Memory B cell (primary cell): ENCODE measurements around the gene RABGGTA.

Source experiments
- ATAC-seq: fragments of 150-1000 bp; cut with Tn5 transposase; 2 replicates; pipeline ENCODE4 v1.10.0; 2021; ENCODE audit warnings: low read depth, mild to moderate bottlenecking, moderate library complexity
- DNase-seq, 2 donors: peaks; one replicate each; pipeline ENCODE4 v3.0.0; 2022; ENCODE audit warnings: low spot score in 2 of 2
- H3K27ac Mint-ChIP-seq: one replicate; pipeline ENCODE4 v1.8.0; 2022; ENCODE audit warnings: mild to moderate bottlenecking, moderate library complexity, mixed read lengths
- H3K27me3 Mint-ChIP-seq: one replicate; pipeline ENCODE4 v1.8.0; 2022; ENCODE audit warnings: mixed read lengths
- H3K36me3 Mint-ChIP-seq: one replicate; pipeline ENCODE4 v1.8.0; 2022; ENCODE audit warnings: mild to moderate bottlenecking, mixed read lengths
- H3K4me1 Mint-ChIP-seq: one replicate; pipeline ENCODE4 v1.8.0; 2022; ENCODE audit warnings: mixed read lengths
- H3K4me3 Mint-ChIP-seq: one replicate; pipeline ENCODE4 v1.8.0; 2022; ENCODE audit warnings: mild to moderate bottlenecking, moderate library complexity, mixed read lengths
- H3K9me3 Mint-ChIP-seq: one replicate; pipeline ENCODE4 v1.8.0; 2022; ENCODE audit warnings: mixed read lengths

RABGGTA gene

DNA sequence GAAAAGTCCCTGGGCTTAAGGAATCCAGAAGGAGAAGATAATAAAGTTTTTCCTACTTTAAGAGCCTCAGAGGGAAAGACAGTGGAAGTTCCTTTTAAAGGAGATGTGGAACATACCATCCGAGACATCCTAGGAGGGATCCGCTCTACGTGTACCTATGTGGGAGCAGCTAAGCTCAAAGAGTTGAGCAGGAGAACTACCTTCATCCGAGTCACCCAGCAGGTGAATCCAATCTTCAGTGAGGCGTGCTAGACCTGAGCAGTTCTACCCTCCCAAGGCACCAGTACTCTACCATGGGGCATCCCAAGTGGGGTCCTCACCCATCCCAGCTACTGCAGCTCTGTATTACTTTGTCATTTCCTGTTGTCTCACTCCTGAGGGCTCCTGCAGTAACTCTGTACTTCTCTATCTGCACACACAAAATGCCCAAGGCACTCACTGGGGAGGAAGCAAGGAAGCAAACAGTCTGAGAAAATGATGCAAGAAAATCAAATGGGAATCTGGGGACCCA is 32.8 kb downstream of the RABGGTA start:
- Mint-ChIP-seq H3K27ac (no peak overlapping the region), H3K27me3 (no peaks in the 10 kb centered on the region), H3K36me3 (peaks cover 41% of the 10 kb centered on the region), H3K9me3 (no peaks in the 10 kb centered on the region), H3K4me1 (peaks cover 41% of the 10 kb centered on the region), H3K4me3 (no peak overlapping the region)
- no peak for DNase-seq
- ATAC-seq: no peak

DNA sequence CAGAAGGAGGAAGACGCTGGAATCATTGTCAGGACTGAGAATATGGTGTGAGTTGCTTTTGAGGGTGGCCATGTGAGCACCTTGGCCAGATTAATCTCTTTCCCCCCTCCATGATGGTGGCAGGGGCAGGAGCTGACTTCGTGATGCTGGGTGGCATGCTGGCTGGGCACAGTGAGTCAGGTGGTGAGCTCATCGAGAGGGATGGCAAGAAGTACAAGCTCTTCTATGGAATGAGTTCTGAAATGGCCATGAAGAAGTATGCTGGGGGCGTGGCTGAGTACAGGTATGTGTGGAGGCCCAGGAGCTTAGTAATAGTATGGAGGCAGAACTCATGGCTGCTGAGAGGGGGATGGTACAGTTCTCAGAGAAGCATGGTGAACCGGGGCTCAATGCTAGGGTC is 33.3 kb downstream of the RABGGTA start:
- peaks cover 41% of the 10 kb centered on the region for H3K36me3 Mint-ChIP-seq
- peaks cover 38% of the 10 kb centered on the region for H3K4me1 Mint-ChIP-seq
- no peaks in the 10 kb centered on the region for H3K27me3 Mint-ChIP-seq
- no peak for ATAC-seq
- DNase-seq: no peak
- no peak overlapping the region for H3K27ac Mint-ChIP-seq
- H3K4me3 Mint-ChIP-seq: no peak overlapping the region
- H3K9me3 Mint-ChIP-seq: no peaks in the 10 kb centered on the region

DNA sequence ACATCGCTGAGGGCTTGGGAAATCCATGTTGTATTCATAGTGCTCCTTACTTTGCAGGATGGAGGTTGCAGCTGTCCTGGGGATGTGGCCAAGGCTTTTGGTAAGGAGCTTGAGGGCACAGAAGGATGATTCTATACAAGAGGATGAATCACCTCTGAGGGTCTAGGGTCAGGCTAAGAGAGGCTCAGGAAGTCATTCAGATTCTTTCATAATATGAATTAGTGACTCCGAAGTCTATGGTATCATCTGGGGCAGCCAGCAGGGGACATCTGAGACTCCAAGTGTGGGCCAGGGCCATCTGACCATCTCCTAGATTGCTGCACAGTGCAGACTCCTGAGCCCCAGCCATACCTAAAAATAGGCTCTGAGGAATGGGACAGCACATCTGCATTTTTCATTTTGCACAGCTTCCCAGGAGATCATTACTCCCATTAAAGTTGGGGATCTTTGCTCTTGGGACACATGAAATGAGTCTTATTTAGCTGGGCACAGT is 33.9 kb downstream of the RABGGTA start:
- Mint-ChIP-seq H3K4me1 (peaks cover 38% of the 10 kb centered on the region), H3K27ac (no peak overlapping the region), H3K36me3 (peaks cover 41% of the 10 kb centered on the region), H3K27me3 (no peaks in the 10 kb centered on the region), H3K4me3 (no peak overlapping the region), H3K9me3 (no peaks in the 10 kb centered on the region)
- ATAC-seq (no peak), DNase-seq (no peak)

DNA sequence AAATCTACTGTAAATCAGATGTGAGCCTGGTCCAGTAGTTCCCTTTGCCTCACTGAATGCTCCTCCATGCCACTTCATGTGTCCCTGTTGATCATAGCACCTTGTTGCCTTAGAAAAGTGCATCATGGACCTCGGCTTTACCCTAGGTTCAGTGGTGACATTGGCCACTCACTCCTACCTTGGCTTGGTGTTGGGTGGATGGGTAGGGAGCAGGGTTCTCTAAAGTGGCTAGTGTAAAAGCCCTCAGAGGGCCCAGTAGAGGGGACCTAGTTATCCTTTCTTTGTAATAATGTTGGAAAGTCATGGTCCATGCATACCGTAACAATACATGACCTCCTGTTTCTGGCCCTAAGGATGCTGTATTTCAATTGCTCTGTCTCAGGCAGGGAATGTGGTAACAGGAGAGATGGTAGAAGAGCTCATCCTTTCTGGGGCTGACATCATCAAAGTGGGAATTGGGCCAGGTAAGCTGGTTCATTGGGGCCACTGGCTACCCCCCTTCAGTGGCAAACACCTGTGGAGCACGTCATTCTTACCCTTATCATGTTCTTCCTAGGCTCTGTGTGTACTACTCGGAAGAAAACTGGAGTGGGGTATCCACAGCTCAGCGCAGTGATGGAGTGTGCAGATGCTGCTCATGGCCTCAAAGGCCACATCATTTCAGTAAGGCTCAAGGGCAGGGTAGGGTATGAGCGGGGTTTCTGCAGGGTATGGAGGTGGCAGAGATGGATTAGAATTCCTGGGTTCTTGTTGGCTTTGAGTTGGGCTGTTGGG is 34.5 kb downstream of the RABGGTA start:
- no peak overlapping the region for H3K4me3 Mint-ChIP-seq
- H3K4me1 Mint-ChIP-seq: peaks cover 38% of the 10 kb centered on the region
- DNase-seq (no peak), ATAC-seq (no peak)
- no peaks in the 10 kb centered on the region for H3K9me3 Mint-ChIP-seq
- H3K27me3 Mint-ChIP-seq: no peaks in the 10 kb centered on the region
- H3K27ac Mint-ChIP-seq: peak overlapping the region; percentile 64
- H3K36me3 Mint-ChIP-seq: peaks cover 41% of the 10 kb centered on the region

DNA sequence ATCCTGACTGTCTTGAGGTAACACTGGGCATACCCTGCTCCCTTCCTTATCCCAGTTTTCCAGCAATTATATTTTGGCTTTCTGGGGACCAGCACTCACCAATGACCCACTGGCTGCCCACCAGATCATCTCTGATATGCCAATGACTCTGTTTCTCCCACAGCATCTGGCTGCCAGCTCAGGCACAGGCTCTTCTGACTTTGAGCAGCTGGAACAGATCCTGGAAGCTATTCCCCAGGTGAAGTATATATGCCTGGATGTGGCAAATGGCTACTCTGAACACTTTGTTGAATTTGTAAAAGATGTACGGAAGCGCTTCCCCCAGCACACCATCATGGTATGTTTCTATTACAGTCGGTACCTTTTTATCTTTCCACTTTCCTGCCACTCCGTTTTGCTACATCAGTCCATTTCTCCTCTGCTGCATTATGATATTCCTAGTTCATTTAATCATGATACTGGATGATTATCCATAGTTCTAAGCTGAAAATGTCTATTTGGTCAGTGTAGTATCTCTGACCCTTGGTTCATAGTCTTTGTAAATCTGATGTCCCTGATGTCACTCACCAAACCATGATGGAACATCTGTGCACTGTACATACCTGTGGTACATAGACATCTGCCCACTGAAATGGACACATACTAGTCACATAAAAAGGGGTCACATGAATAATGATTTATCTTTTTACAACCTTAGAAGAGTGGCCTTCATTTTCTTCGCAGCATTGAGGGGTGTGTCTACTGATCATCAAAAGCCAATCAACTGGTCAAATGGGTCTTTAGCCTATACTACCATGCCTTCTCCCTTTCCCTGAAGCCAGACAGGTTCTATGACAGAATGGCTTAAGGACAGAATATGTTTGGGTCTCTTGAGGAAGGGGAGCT is 35.4 kb downstream of the RABGGTA start:
- H3K27me3 Mint-ChIP-seq: no peaks in the 10 kb centered on the region
- peaks cover 44% of the 10 kb centered on the region for H3K4me1 Mint-ChIP-seq
- DNase-seq: no peak
- H3K36me3 Mint-ChIP-seq: peaks cover 41% of the 10 kb centered on the region
- H3K4me3 Mint-ChIP-seq: no peak overlapping the region
- ATAC-seq: no peak
- H3K27ac Mint-ChIP-seq: no peak overlapping the region
- H3K9me3 Mint-ChIP-seq: no peaks in the 10 kb centered on the region

DNA sequence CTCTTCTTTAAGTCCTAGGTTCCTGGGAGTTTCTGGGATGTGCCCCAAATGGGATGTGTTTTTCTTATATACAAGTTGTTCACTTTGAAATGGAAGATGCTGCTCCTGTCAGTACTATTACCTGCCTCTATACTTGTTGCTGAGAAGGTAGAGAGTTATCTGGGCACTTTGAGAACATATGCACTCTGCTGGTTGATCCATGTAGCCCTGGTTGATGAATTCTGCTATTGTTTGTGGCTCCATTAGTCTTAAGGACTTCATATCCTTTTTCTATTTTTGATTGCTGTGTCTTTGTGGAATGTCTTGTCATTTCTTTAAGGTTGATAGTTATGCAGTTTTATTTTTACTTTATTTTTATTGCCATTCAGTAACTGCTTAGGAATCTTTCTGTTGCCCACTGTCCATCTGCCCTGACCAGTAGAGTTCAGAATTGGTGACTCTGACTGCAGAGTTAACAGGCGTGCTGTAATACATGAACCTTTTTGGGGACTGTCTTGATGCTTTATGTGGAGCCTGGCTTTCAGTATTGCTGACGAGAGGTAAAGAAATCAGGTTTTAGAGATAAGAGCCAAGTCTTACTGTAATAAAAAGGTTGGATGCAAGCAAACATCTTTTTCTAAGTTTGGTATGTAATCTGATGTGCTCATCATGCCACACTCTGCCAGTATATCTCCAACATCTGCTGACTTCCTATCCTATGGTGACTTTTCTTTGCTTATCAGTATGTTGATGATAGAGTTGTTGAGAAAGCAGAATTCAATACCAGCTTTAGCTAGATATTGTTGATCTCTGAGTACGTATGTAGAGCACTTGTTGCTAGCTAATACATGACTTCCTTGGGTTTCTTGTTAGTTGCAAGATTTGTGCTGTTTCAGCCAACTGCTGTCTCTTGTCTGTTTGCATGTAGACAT is 37.0 kb downstream of the RABGGTA start:
- Mint-ChIP-seq H3K27me3 (no peaks in the 10 kb centered on the region), H3K36me3 (peaks cover 32% of the 10 kb centered on the region), H3K4me3 (peak overlapping the region; percentile 9), H3K4me1 (peaks cover 33% of the 10 kb centered on the region), H3K27ac (peak overlapping the region; percentile 50), H3K9me3 (no peaks in the 10 kb centered on the region)
- DNase-seq (no peak), ATAC-seq (no peak)

DNA sequence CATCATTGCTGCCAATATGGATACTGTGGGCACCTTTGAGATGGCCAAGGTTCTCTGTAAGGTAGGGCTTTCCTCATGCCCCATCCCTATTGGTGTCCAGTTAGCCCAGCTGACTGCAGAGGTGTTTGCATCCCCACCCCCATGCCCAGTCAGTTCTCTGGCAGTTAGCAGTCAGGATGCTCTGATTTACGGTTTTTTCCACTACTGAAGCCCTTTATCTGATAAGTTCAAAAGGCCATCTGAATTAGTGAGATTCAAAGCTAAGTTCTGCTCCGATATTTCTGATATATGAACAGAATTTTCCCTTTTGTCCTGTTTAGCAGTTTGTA is 37.9 kb downstream of the RABGGTA start:
- no peaks in the 10 kb centered on the region for H3K9me3 Mint-ChIP-seq
- no peaks in the 10 kb centered on the region for H3K27me3 Mint-ChIP-seq
- H3K4me3 Mint-ChIP-seq: peak overlapping the region; percentile 93
- peaks cover 28% of the 10 kb centered on the region for H3K36me3 Mint-ChIP-seq
- H3K27ac Mint-ChIP-seq: peak overlapping the region; percentile 85
- peaks cover 32% of the 10 kb centered on the region for H3K4me1 Mint-ChIP-seq
- ATAC-seq (no peak), DNase-seq (no peak)

DNA sequence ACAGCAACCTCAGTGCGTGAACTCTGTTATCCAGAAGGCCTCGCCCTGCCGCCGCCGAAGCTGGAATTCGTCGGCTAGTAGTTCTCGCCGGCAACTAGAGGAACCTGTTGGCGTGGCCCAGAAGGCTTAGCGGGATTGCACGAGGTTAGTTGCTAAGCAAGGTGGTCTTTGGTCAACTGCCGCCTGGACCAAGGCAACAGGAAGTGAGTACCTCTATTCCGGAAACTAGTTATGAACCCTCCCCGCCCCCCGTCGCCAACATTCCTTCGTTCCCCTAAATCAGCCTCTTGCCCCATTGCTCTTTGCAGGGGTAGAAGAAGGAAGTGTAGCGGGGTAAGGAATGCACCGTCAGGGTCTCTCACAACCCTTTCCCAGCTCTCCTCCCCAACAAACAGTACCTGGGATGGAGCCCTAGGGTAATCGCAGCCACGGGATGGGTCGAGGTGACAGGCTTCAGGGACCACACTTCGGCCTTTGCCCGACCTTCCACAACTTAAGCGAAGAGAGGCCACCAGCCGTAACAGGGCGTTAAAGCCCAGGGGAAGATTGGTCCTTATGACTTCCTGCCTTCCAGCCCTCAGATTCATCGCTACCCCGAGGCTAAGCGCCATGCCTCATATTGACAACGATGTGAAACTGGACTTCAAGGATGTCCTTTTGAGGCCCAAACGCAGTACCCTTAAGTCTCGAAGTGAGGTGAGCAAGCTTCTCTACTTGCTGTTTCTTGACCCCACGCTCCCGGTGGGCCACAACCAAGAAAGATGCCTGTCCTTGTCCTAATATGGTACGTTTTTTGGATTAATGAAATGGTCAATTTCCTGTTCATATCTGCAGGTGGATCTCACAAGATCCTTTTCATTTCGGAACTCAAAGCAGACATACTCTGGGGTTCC is 38.5 kb downstream of the RABGGTA start, which contains the start of gene GMPR2:
Gene GMPR2 (plus strand): TSS at position 285 of the 893 bp plus-strand sequence. CDS start 325 bp downstream, at position 610.
- H3K9me3 Mint-ChIP-seq: no peaks in the 10 kb centered on the region
- H3K4me3 Mint-ChIP-seq: peak within 1 kb of the TSS; percentile 93
- peak within 1 kb of the TSS; percentile 85 for H3K27ac Mint-ChIP-seq
- ATAC-seq (peak; percentile 43), DNase-seq (no peak)
- H3K4me1 Mint-ChIP-seq: peaks cover 28% of the 10 kb centered on the region
- H3K36me3 Mint-ChIP-seq: peaks cover 23% of the 10 kb centered on the region
- no peaks in the 10 kb centered on the region for H3K27me3 Mint-ChIP-seq

DNA sequence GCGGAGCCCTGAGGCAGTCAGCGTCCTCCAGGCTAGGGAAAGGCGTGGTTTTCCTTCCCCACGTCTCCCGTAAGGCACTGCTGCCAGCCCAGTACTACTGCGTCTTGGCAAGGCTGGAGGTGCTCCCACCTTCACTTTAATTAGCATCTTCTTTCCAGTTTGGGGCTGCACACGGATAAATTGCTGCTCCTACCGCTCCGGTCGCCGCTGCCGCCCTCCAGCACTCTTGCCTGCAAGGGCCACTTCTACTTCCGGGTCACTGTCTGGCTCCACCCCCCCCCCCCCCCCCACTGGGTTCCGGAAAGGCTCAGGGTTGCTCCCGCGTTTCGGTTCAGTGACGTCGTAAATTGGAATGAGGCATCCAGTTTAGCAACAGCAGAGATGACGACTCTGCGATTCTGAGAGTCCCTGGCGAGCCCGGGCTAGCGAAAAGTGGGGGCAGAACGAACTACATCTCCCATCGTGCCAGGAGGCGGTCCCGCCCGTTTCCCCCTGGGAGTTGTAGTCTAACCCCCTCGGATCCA is 39.2 kb downstream of the RABGGTA start, which contains the start of gene NEDD8:
Gene NEDD8 (minus strand): TSS at position 247 of the 524 bp plus-strand sequence. CDS start 100 bp downstream, at position 147.
- DNase-seq: peak; percentile 84 to 85
- Mint-ChIP-seq H3K36me3 (peaks cover 22% of the 10 kb centered on the region), H3K27me3 (no peaks in the 10 kb centered on the region), H3K27ac (peak within 1 kb of the TSS; percentile 85), H3K4me1 (peaks cover 27% of the 10 kb centered on the region), H3K9me3 (no peaks in the 10 kb centered on the region), H3K4me3 (peak within 1 kb of the TSS; percentile 93)
- peak; percentile 83 for ATAC-seq

DNA sequence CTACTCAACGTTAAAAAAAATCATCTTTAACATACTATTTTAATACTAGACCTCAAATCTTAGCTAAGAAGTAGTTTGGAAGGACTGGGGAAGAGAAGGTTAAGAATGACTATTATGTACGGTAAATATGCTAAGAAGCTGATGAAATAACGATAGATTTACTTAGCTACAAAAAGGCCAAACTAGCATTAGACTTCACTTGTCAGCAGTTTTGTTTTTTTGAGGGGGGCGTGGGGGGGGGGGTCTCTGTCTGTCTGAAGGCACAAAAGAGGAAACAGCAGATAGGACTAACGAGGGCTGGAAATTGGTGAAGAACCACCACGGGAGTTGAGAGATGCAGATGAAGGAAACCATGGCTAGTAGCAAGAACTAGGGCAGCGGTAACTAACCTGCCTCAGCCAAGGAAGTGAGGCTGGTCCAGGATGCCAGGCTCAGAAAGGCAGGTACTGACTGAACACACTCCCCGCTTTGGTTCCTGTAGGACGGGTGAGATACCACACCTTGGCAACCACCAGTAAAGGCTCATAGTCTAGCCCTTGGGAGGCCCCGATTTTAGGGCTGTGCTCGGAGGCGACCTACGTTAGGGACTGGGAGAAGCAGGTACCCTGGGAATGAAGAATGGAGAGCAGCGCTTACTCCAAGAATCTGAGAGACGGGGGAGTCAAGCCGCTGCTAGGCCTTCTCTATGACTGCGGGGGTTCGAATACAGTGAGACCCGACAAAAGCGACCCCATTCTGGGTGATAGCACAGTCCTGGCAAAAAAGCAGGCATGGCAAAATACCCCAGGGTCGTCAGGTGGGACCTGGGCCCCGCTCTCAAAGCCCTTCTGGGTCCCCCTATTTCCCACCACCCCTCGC is 39.9 kb downstream of the RABGGTA start:
- peaks cover 24% of the 10 kb centered on the region for H3K4me1 Mint-ChIP-seq
- H3K27me3 Mint-ChIP-seq: no peaks in the 10 kb centered on the region
- H3K4me3 Mint-ChIP-seq: peak overlapping the region; percentile 93
- H3K9me3 Mint-ChIP-seq: no peaks in the 10 kb centered on the region
- no peak for DNase-seq
- peaks cover 17% of the 10 kb centered on the region for H3K36me3 Mint-ChIP-seq
- peak overlapping the region; percentile 85 for H3K27ac Mint-ChIP-seq
- ATAC-seq: no peak

DNA sequence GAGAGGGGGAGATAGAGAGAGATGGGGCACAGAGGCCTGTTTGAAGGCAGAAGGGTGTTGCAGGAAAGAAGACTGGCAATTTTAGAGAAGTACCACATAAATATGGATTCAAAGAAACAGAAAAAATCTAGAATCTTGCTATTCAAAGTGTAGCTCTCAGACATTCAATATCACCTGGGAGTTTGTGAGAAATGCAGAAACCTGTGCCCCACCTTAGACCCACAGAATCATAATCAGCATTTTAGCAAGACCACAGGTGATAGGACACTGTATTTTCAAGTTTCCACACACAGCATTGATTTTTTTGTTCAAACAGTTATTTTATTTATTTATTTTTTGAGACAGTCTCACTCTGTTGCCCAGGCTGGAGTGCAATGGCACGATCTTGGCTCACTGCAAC is 42.5 kb downstream of the RABGGTA start:
- no peak overlapping the region for H3K27ac Mint-ChIP-seq
- ATAC-seq (no peak), DNase-seq (no peak)
- no peak overlapping the region for H3K4me3 Mint-ChIP-seq
- H3K4me1 Mint-ChIP-seq: peaks cover 17% of the 10 kb centered on the region
- no peaks in the 10 kb centered on the region for H3K27me3 Mint-ChIP-seq
- H3K9me3 Mint-ChIP-seq: no peaks in the 10 kb centered on the region
- H3K36me3 Mint-ChIP-seq: peaks cover 7% of the 10 kb centered on the region

DNA sequence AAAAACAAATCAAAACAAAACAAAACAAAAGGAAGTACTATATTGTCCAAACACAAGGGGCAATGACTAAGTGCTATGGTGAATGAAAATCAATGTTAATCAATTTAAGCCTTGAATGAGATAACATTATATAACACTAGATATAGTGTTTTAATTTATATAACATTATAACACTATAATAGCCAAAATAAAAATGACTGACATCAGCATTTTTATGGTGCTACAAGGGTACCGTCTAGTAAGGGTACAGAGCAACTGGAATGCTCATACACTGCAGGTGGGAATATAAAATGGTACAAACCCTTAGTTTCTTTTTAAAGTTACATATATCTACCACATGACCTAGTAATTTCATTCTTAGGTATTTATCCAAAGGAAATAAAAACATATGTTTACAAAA is 44.9 kb downstream of the RABGGTA start:
- no peaks in the 10 kb centered on the region for H3K9me3 Mint-ChIP-seq
- peaks cover 7% of the 10 kb centered on the region for H3K36me3 Mint-ChIP-seq
- H3K27ac Mint-ChIP-seq: no peak overlapping the region
- peaks cover 15% of the 10 kb centered on the region for H3K4me1 Mint-ChIP-seq
- H3K27me3 Mint-ChIP-seq: no peaks in the 10 kb centered on the region
- H3K4me3 Mint-ChIP-seq: no peak overlapping the region
- DNase-seq: no peak
- ATAC-seq: no peak
